Smooth muscle cell (in vitro differentiated cells): ENCODE measurements around the gene GRK3. TPM values are rescaled to one million over a fixed set of nuclear protein-coding genes. Genes with fewer than 3 reads are reported as not detected.

Experiments used
- DNase-seq: peaks from one replicate; lab custom pipeline; 2025; ENCODE audit not compliant: unreplicated experiment; lab: John Stamatoyannopoulos, UW
- H2AFZ ChIP-seq: fragments of 200-600 bp; sonication (generic); 2 replicates; pipeline ENCODE4 v1.6.0; 2016; ENCODE audit warnings: antibody characterized with exemption, low read depth, mild to moderate bottlenecking
- H3F3A ChIP-seq: fragments of 200-600 bp; sonication (generic); 2 replicates; pipeline ENCODE4 v1.6.0; 2017; ENCODE audit warnings: antibody characterized with exemption, low read depth
- H3K27ac ChIP-seq: fragments of 200-600 bp; sonication (generic); 2 replicates; pipeline ENCODE4 v1.5.1; 2016; ENCODE audit warnings: low read depth, mild to moderate bottlenecking
- H3K27me3 ChIP-seq: fragments of 200-600 bp; sonication (generic); 2 replicates; pipeline ENCODE4 v1.6.1; 2016; ENCODE audit warnings: low read depth, mild to moderate bottlenecking
- H3K36me3 ChIP-seq: fragments of 200-600 bp; sonication (generic); 2 replicates; pipeline ENCODE4 v1.5.1; 2016; ENCODE audit warnings: low read depth
- H3K4me1 ChIP-seq: fragments of 200-600 bp; sonication (generic); 2 replicates; pipeline ENCODE4 v1.5.1; 2016; ENCODE audit warnings: low read depth
- H3K4me2 ChIP-seq: fragments of 200-600 bp; sonication (generic); 2 replicates; pipeline ENCODE4 v1.6.0; 2016; ENCODE audit warnings: mild to moderate bottlenecking
- H3K4me3 ChIP-seq: fragments of 200-600 bp; sonication (generic); 2 replicates; pipeline ENCODE4 v1.5.1; 2016; ENCODE audit warnings: mild to moderate bottlenecking
- H3K79me2 ChIP-seq: fragments of 200-600 bp; sonication (generic); 2 replicates; pipeline ENCODE4 v1.6.0; 2016; ENCODE audit warnings: low read depth, mild to moderate bottlenecking
- H3K9ac ChIP-seq: fragments of 200-600 bp; sonication (generic); 2 replicates; pipeline ENCODE4 v1.6.0; 2016; ENCODE audit warnings: low read depth
- H3K9me3 ChIP-seq: fragments of 200-600 bp; sonication (generic); replicated peaks from 2 replicates; pipeline ENCODE4 v1.5.1; 2016; ENCODE audit warnings: low read depth
- H4K20me1 ChIP-seq: fragments of 200-600 bp; sonication (generic); 2 replicates; pipeline ENCODE4 v1.6.0; 2016; ENCODE audit warnings: low read depth
- CTCF ChIP-seq: fragments of 200-600 bp; sonication (generic); IDR thresholded peaks from 2 replicates; pipeline ENCODE4 v1.5.1; 2017; ENCODE audit warnings: borderline replicate concordance, mild to moderate bottlenecking, antibody characterized with exemption; ENCODE audit not compliant: insufficient read depth, poor library complexity, severe bottlenecking
- WGBS: methylation state at CpG from one replicate; pipeline ENCODE4 v1.1.7; 2016; ENCODE audit warnings: low lambda C conversion rate; 5-methylcytosine and 5-hydroxymethylcytosine counted together
- polyA plus RNA-seq: library from polyadenylated mRNA; unstranded; fragments of >200 nt; fragmentation: Nextera tagmentation; extraction: Ambion mirVana; gene quantifications from 2 replicates; pipeline ENCODE4 v1.2.1, GENCODE V29; 2016
- total RNA-seq: library from RNA; depleted of rRNA; stranded (reverse); fragments of >200 nt; gene quantifications from 2 replicates; pipeline ENCODE4 v1.2.3, GENCODE V29; 2014

The GRK3 gene
- total and polyA plus RNA-seq, 2 experiments from 2014 or later, result 1.0 to 4.6 TPM

DNA sequence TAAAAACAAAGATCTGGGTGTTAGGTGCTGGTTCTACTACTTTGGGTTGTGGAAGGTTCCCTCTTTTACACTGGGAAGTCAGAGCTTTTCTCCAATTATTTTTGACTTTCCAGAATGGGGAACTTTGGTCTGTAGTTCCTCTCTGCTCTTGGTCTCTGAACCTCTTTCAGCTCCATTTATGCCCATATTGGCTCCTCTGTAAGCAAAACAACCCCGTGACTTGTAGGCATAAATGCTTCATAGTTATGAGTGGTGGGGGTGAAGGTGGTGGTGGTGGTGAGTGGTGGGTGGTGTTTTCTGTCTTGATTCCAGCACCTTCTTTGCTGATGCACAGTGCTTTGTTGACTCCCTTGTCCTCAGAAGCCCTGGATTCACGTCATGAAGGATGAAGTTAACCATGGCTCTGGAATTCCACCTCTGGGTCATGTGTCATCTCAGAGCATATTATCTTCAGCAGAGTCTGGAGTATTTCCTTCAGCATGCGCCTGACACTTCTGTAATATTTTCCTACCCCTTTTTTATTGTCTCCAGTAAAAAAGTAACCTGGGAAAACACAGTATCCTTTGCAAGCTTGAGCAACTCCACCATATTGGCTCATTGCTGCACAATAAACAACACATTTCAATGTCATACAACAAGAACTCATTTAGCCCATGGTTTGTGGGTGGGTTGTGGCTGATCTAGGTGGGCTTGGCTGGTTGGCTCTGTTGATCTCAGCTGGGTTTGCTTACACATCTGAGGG, 24.1 kb upstream of the GRK3 start:
- Histone ChIP-seq H3F3A (no peaks in the 10 kb centered on the region), H3K9ac (no peak overlapping the region), H3K4me3 (no peak overlapping the region), H2AFZ (no peak overlapping the region), H3K4me2 (no peak overlapping the region), H3K36me3 (no peaks in the 10 kb centered on the region), H3K27ac (no peak overlapping the region), H3K9me3 (no peaks in the 10 kb centered on the region), H3K27me3 (no peaks in the 10 kb centered on the region), H3K79me2 (no peaks in the 10 kb centered on the region), H4K20me1 (no peaks in the 10 kb centered on the region), H3K4me1 (no peaks in the 10 kb centered on the region)
- no peak for DNase-seq
- no peak for TF ChIP-seq CTCF
- WGBS, result 77% methylated on average over 3 of the region's 3 CpGs

GRCh38 chr22:25540908-25541660, 23.4 kb upstream of the GRK3 start:
- Histone ChIP-seq H3K27me3 (no peaks in the 10 kb centered on the region), H3K4me1 (no peaks in the 10 kb centered on the region), H3K9me3 (no peaks in the 10 kb centered on the region), H2AFZ (no peak overlapping the region), H3K4me2 (no peak overlapping the region), H3K4me3 (no peak overlapping the region), H3K36me3 (no peaks in the 10 kb centered on the region), H4K20me1 (no peaks in the 10 kb centered on the region), H3F3A (no peaks in the 10 kb centered on the region), H3K27ac (no peak overlapping the region), H3K79me2 (no peaks in the 10 kb centered on the region), H3K9ac (no peak overlapping the region)
- no peak for DNase-seq
- WGBS, result 83% methylated on average over 4 of the region's 4 CpGs
- TF ChIP-seq CTCF, result no peak

- H3K4me2 ChIP-seq, result no peak overlapping the region
- no peaks in the 10 kb centered on the region for H3K27me3 ChIP-seq
- no peaks in the 10 kb centered on the region for H3K4me1 ChIP-seq
- no peaks in the 10 kb centered on the region for H3F3A ChIP-seq
- H3K9ac ChIP-seq, result no peak overlapping the region
- H3K9me3 ChIP-seq, result no peaks in the 10 kb centered on the region
- no peak for TF ChIP-seq CTCF
- H2AFZ ChIP-seq, result no peak overlapping the region
- 92% methylated on average over 1 of the region's 1 CpG for WGBS
- no peak overlapping the region for H3K4me3 ChIP-seq
- no peak for DNase-seq
- H3K79me2 ChIP-seq, result no peaks in the 10 kb centered on the region
- H3K27ac ChIP-seq, result no peak overlapping the region
- H3K36me3 ChIP-seq, result no peaks in the 10 kb centered on the region
- H4K20me1 ChIP-seq, result no peaks in the 10 kb centered on the region
Observed at GRCh38 chr22:25542191-25542590, 22.3 kb upstream of the GRK3 start.
